WTC11 (cell line): Measurements from ENCODE around the gene KRT72. TPM values are rescaled to one million over a fixed set of nuclear protein-coding genes. Genes with fewer than 3 reads are reported as not detected.

Experiments used
- ATAC-seq: fragments of 200-7000 bp; cut with Tn5 transposase; 2 replicates; pipeline ENCODE4 v1.10.0; 2021; ENCODE audit warnings: mild to moderate bottlenecking, moderate library complexity
- CTCF ChIA-PET: fragments of 300-600 bp; sonication (Branson Sonifier 250); formaldehyde crosslinking; loops from one replicate; lab custom pipeline; 2021; ENCODE audit warnings: antibody characterized with exemption; lab: Charles Lee
- POLR2A ChIA-PET: fragments of 350-600 bp; sonication (Branson Sonifier 250); formaldehyde crosslinking; loops from one replicate; lab custom pipeline; 2021; ENCODE audit warnings: antibody characterized with exemption; lab: Charles Lee
- DNase-seq: peaks from one replicate; pipeline ENCODE4 v3.0.0; 2021; ENCODE audit warnings: low spot score
- H3K27ac Mint-ChIP-seq: 2 replicates; pipeline ENCODE4 v1.8.0; 2021; ENCODE audit warnings: mixed read lengths
- H3K27me3 Mint-ChIP-seq: 2 replicates; pipeline ENCODE4 v1.8.0; 2021; ENCODE audit warnings: low read depth, mild to moderate bottlenecking, moderate library complexity, mixed read lengths
- H3K36me3 Mint-ChIP-seq: 2 replicates; pipeline ENCODE4 v1.8.0; 2021; ENCODE audit warnings: mixed read lengths
- H3K4me1 Mint-ChIP-seq: 2 replicates; pipeline ENCODE4 v1.8.0; 2022; ENCODE audit warnings: mixed read lengths
- H3K4me3 Mint-ChIP-seq: 2 replicates; pipeline ENCODE4 v1.8.0; 2021; ENCODE audit warnings: mild to moderate bottlenecking, moderate library complexity, mixed read lengths
- H3K9me3 Mint-ChIP-seq: 2 replicates; pipeline ENCODE4 v1.8.0; 2021; ENCODE audit warnings: mixed read lengths
- CREM ChIP-seq: sonication (generic); formaldehyde crosslinking; IDR thresholded peaks from 2 replicates; pipeline ENCODE4 v1.8.1; 2022; ENCODE audit warnings: mild to moderate bottlenecking, missing genetic modification reagents, moderate library complexity
- CTCF ChIP-seq: fragments of 200-600 bp; IDR thresholded peaks from 2 replicates; pipeline ENCODE4 v1.8.0; 2022; ENCODE audit warnings: antibody characterized with exemption
- FOXK1 ChIP-seq: sonication (generic); formaldehyde crosslinking; IDR thresholded peaks from 2 replicates; pipeline ENCODE4 v1.8.0; 2022; ENCODE audit warnings: mild to moderate bottlenecking, moderate library complexity, missing genetic modification reagents
- FOXP4 ChIP-seq: sonication (generic); formaldehyde crosslinking; IDR thresholded peaks from 2 replicates; pipeline ENCODE4 v1.8.0; 2022; ENCODE audit warnings: mild to moderate bottlenecking, missing genetic modification reagents
- GTF2I ChIP-seq: fragments of 250-450 bp; sonication (Bioruptor Pico); conservative IDR thresholded peaks from 2 replicates; pipeline ENCODE4 v1.4.0; 2021; ENCODE audit warnings: mild to moderate bottlenecking
- JUN ChIP-seq: sonication (generic); formaldehyde crosslinking; IDR thresholded peaks from 2 replicates; pipeline ENCODE4 v1.8.0; 2023; ENCODE audit warnings: mild to moderate bottlenecking, missing genetic modification reagents
- MYBL2 ChIP-seq: sonication (generic); formaldehyde crosslinking; IDR thresholded peaks from 2 replicates; pipeline ENCODE4 v1.8.1; 2023; ENCODE audit warnings: mild to moderate bottlenecking, moderate library complexity, missing genetic modification reagents
- NFE2L1 ChIP-seq: sonication (generic); formaldehyde crosslinking; IDR thresholded peaks from 2 replicates; pipeline ENCODE4 v1.8.1; 2023; ENCODE audit warnings: missing genetic modification reagents
- RELA ChIP-seq: sonication (generic); formaldehyde crosslinking; IDR thresholded peaks from 2 replicates; pipeline ENCODE4 v1.8.1; 2022; ENCODE audit warnings: missing genetic modification reagents, mild to moderate bottlenecking, borderline replicate concordance
- SMAD3 ChIP-seq: sonication (generic); formaldehyde crosslinking; IDR thresholded peaks from 2 replicates; pipeline ENCODE4 v1.8.0; 2022; ENCODE audit warnings: missing genetic modification reagents, mild to moderate bottlenecking, borderline replicate concordance
- ZBTB21 ChIP-seq: sonication (generic); formaldehyde crosslinking; IDR thresholded peaks from 2 replicates; pipeline ENCODE4 v1.8.1; 2023; ENCODE audit warnings: mild to moderate bottlenecking, missing genetic modification reagents, borderline replicate concordance
- total RNA-seq: library from RNA; stranded (reverse); gene quantifications from 3 replicates; pipeline ENCODE4 v1.2.3, GENCODE V29; 2021
- TF ChIP-seq, protein P1 (sequence below): sonication (generic); formaldehyde crosslinking; IDR thresholded peaks from 2 replicates; pipeline ENCODE4 v1.8.0; 2023; ENCODE audit warnings: mild to moderate bottlenecking, missing genetic modification reagents
- TF ChIP-seq, protein P2 (sequence below): sonication (generic); formaldehyde crosslinking; IDR thresholded peaks from 2 replicates; pipeline ENCODE4 v1.8.0; 2023; ENCODE audit warnings: missing genetic modification reagents
- TF ChIP-seq, protein P3 (sequence below): sonication (generic); formaldehyde crosslinking; IDR thresholded peaks from 2 replicates; pipeline ENCODE4 v1.8.0; 2022; ENCODE audit warnings: mild to moderate bottlenecking, missing genetic modification reagents
- TF ChIP-seq, protein P4 (sequence below): sonication (generic); formaldehyde crosslinking; IDR thresholded peaks from 2 replicates; pipeline ENCODE4 v1.8.1; 2023; ENCODE audit warnings: mild to moderate bottlenecking, moderate library complexity, missing genetic modification reagents
- TF ChIP-seq, protein P5 (sequence below): sonication (generic); formaldehyde crosslinking; IDR thresholded peaks from 2 replicates; pipeline ENCODE4 v1.8.1; 2022; ENCODE audit warnings: low read depth, missing genetic modification reagents, borderline replicate concordance

Gene KRT72
- total RNA-seq, 1 experiment from 2014 or later, result not detected

DNA sequence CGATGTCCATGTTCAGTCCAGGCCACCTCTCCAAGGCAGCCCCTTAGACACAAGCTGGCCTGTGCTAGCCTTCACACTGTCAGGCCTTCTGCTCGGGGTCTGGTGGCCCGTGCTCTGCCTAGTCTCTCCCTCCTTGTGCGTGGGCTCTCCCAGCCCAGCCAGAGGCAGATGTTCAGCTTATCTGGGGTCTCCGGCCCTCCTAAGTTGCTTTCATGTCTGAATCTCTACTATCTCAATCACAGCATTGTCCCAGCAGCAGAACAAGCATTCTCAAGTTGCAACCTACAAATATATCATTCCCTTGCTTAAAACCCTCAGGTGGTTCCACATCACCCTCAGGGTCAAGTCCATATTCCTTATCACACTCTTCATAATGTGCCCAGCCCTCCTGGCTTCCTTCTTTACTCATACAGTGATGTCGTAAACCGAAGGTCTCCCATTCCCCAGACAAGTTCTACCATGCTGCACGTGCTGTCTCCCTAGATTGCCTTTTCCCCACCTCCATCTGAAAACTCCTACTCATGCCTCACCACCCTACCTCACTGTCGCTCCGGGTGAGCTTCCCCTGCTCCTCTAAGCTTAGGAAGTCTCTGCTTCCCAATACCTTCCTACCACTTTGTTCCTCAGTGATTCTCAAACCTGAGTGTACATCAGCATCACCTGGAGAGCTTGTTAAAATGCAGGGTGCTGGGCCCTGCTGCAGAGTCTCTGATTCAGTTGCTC, 15.6 kb upstream of the KRT72 start (continued):
- TF ChIP-seq, protein P1, sequence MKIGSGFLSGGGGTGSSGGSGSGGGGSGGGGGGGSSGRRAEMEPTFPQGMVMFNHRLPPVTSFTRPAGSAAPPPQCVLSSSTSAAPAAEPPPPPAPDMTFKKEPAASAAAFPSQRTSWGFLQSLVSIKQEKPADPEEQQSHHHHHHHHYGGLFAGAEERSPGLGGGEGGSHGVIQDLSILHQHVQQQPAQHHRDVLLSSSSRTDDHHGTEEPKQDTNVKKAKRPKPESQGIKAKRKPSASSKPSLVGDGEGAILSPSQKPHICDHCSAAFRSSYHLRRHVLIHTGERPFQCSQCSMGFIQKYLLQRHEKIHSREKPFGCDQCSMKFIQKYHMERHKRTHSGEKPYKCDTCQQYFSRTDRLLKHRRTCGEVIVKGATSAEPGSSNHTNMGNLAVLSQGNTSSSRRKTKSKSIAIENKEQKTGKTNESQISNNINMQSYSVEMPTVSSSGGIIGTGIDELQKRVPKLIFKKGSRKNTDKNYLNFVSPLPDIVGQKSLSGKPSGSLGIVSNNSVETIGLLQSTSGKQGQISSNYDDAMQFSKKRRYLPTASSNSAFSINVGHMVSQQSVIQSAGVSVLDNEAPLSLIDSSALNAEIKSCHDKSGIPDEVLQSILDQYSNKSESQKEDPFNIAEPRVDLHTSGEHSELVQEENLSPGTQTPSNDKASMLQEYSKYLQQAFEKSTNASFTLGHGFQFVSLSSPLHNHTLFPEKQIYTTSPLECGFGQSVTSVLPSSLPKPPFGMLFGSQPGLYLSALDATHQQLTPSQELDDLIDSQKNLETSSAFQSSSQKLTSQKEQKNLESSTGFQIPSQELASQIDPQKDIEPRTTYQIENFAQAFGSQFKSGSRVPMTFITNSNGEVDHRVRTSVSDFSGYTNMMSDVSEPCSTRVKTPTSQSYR (CRISPR knock-in tag), result no peak

GRCh38 chr12:52615912-52616311, 14.6 kb upstream of the KRT72 start:
- CTCF ChIA-PET, result no interaction called here
- POLR2A ChIA-PET, result no interaction called here
- H3K4me1 Mint-ChIP-seq, result peaks cover under 1% of the 10 kb centered on the region; the same call in 1 of the 2 replicates
- H3K36me3 Mint-ChIP-seq, result no peaks in the 10 kb centered on the region
- H3K4me3 Mint-ChIP-seq, result no peak overlapping the region
- H3K9me3 Mint-ChIP-seq, result no peaks in the 10 kb centered on the region
- peaks cover under 1% of the 10 kb centered on the region; the same call in 1 of the 2 replicates for H3K27me3 Mint-ChIP-seq
- TF ChIP-seq, protein P2, sequence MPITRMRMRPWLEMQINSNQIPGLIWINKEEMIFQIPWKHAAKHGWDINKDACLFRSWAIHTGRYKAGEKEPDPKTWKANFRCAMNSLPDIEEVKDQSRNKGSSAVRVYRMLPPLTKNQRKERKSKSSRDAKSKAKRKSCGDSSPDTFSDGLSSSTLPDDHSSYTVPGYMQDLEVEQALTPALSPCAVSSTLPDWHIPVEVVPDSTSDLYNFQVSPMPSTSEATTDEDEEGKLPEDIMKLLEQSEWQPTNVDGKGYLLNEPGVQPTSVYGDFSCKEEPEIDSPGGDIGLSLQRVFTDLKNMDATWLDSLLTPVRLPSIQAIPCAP, result no peak
- TF ChIP-seq MYBL2 (CRISPR knock-in tag) (no peak), GTF2I (CRISPR knock-in tag) (no peak), ZBTB21 (no peak), SMAD3 (CRISPR knock-in tag) (no peak), CTCF (no peak), JUN (CRISPR knock-in tag) (no peak), FOXK1 (CRISPR knock-in tag) (no peak), RELA (CRISPR knock-in tag) (no peak), NFE2L1 (CRISPR knock-in tag) (no peak), FOXP4 (no peak), CREM (no peak)
- TF ChIP-seq, protein P3, sequence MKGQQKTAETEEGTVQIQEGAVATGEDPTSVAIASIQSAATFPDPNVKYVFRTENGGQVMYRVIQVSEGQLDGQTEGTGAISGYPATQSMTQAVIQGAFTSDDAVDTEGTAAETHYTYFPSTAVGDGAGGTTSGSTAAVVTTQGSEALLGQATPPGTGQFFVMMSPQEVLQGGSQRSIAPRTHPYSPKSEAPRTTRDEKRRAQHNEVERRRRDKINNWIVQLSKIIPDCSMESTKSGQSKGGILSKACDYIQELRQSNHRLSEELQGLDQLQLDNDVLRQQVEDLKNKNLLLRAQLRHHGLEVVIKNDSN, result no peak
- TF ChIP-seq, protein P4, sequence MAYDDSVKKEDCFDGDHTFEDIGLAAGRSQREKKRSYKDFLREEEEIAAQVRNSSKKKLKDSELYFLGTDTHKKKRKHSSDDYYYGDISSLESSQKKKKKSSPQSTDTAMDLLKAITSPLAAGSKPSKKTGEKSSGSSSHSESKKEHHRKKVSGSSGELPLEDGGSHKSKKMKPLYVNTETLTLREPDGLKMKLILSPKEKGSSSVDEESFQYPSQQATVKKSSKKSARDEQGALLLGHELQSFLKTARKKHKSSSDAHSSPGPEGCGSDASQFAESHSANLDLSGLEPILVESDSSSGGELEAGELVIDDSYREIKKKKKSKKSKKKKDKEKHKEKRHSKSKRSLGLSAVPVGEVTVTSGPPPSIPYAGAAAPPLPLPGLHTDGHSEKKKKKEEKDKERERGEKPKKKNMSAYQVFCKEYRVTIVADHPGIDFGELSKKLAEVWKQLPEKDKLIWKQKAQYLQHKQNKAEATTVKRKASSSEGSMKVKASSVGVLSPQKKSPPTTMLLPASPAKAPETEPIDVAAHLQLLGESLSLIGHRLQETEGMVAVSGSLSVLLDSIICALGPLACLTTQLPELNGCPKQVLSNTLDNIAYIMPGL (CRISPR knock-in tag), result no peak
- TF ChIP-seq, protein P5, sequence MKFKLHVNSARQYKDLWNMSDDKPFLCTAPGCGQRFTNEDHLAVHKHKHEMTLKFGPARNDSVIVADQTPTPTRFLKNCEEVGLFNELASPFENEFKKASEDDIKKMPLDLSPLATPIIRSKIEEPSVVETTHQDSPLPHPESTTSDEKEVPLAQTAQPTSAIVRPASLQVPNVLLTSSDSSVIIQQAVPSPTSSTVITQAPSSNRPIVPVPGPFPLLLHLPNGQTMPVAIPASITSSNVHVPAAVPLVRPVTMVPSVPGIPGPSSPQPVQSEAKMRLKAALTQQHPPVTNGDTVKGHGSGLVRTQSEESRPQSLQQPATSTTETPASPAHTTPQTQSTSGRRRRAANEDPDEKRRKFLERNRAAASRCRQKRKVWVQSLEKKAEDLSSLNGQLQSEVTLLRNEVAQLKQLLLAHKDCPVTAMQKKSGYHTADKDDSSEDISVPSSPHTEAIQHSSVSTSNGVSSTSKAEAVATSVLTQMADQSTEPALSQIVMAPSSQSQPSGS (CRISPR knock-in tag), result no peak
- DNase-seq, result no peak
- no peak for ATAC-seq
- H3K27ac Mint-ChIP-seq, result no peak overlapping the region
